WERI-Rb-1 (cell line): ENCODE data around the gene PDGFA.
"Not testable (repeated sequence)": the region's sequence is repeated elsewhere in the genome, so short reads cannot be mapped to it uniquely, and the experiment has no call there.

Source experiments
- DNase-seq: peaks from one replicate; pipeline ENCODE4 v3.0.0-alpha.2; 2020
- H3K27ac ChIP-seq: fragments of 250-450 bp; sonication (Bioruptor Pico); 2 replicates; pipeline ENCODE4 v1.5.1; 2020; ENCODE audit warnings: mild to moderate bottlenecking, moderate library complexity
- H3K27me3 ChIP-seq: fragments of 250-450 bp; sonication (Bioruptor Pico); 2 replicates; pipeline ENCODE4 v1.5.1; 2021; ENCODE audit warnings: mild to moderate bottlenecking, low read depth, moderate library complexity; ENCODE audit not compliant: insufficient read depth, severe bottlenecking
- H3K36me3 ChIP-seq: fragments of 250-450 bp; sonication (Bioruptor Pico); 2 replicates; pipeline ENCODE4 v1.5.1; 2020; ENCODE audit warnings: mild to moderate bottlenecking, moderate library complexity
- H3K4me3 ChIP-seq: 2 replicates; pipeline ENCODE4 v1.5.1; 2011; ENCODE audit warnings: low read depth, mild to moderate bottlenecking, control low read depth, low read length
- H3K9me3 ChIP-seq: fragments of 250-450 bp; sonication (Bioruptor Pico); 2 replicates; pipeline ENCODE4 v1.5.1; 2021; ENCODE audit warnings: mild to moderate bottlenecking, moderate library complexity; ENCODE audit not compliant: severe bottlenecking
- TF ChIP-seq, protein P1 (sequence below): IDR thresholded peaks from 2 replicates; pipeline ENCODE4 v1.5.1; 2011; ENCODE audit warnings: low read depth, mild to moderate bottlenecking, control low read depth, inconsistent platforms, low read length

PDGFA gene

DNA sequence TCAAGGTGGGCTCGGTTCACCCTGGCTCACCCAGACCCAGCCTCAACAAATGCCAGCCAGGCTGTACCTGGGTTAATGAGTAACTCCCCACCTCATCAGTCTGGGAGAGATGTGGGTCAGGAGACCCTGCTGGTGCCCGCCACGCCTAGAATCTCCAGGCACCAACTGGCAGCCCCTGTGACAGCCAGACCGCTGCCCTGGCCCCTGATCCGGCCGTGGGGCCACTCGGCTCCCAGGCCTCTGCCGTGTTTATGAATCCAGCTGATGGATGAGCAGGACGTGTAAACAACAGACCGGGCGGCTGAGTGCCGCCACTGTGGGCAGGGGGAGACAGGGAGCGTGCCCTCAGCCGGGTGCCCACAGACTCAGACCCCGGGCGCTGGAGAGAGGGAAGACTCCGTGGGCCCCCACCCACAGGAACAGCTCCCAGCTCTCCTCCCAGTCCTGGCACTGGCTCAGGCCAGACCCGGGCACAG is 34.0 kb upstream of the PDGFA start:
- Histone ChIP-seq H3K27me3 (no peaks in the 10 kb centered on the region), H3K27ac (no peak overlapping the region), H3K9me3 (no peaks in the 10 kb centered on the region), H3K4me3 (no peak overlapping the region), H3K36me3 (no peaks in the 10 kb centered on the region)
- DNase-seq = no peak
- TF ChIP-seq, protein P1, sequence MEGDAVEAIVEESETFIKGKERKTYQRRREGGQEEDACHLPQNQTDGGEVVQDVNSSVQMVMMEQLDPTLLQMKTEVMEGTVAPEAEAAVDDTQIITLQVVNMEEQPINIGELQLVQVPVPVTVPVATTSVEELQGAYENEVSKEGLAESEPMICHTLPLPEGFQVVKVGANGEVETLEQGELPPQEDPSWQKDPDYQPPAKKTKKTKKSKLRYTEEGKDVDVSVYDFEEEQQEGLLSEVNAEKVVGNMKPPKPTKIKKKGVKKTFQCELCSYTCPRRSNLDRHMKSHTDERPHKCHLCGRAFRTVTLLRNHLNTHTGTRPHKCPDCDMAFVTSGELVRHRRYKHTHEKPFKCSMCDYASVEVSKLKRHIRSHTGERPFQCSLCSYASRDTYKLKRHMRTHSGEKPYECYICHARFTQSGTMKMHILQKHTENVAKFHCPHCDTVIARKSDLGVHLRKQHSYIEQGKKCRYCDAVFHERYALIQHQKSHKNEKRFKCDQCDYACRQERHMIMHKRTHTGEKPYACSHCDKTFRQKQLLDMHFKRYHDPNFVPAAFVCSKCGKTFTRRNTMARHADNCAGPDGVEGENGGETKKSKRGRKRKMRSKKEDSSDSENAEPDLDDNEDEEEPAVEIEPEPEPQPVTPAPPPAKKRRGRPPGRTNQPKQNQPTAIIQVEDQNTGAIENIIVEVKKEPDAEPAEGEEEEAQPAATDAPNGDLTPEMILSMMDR = no peak

DNA sequence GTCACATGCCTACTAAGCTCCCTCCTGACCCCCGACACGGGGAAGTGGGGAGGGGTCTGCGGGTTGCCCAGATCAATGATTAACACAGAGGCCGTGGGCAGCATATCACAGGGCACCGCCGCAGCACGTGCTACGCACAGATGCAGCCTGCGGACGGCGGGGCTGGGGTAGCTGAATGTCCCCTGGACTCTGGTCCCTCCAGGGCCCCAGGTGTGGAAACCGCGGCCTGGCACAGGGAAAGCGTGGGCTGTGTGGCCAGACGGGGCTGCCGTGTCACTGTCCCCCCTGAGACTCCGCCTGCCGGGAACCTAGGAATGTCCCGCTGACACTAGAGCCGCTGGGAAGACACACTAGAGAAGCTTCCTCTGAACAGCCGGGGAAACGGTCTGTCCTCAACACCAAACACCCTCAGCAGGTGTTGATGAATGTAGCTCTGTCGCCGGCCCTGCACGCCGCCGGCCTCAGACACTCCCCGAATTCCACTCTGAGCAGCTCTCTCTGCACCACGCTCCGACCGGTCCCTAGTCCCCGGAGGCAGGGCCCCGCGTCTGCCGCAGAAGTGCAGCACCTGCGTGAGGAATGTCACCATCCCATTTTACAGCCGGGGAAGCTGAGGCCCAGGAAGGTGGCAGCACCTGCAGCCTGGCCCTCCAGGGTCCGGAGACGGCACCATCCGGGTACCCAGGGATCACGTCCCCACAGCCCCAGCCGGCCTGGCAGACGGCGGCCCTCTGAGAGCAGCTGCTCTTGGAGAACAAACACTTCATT is 33.4 kb upstream of the PDGFA start:
- H3K9me3 ChIP-seq = no peaks in the 10 kb centered on the region
- no peak overlapping the region for H3K4me3 ChIP-seq
- H3K36me3 ChIP-seq = no peaks in the 10 kb centered on the region
- TF ChIP-seq, protein P1 = no peak
- no peak for DNase-seq
- no peaks in the 10 kb centered on the region for H3K27me3 ChIP-seq
- H3K27ac ChIP-seq = no peak overlapping the region

DNA sequence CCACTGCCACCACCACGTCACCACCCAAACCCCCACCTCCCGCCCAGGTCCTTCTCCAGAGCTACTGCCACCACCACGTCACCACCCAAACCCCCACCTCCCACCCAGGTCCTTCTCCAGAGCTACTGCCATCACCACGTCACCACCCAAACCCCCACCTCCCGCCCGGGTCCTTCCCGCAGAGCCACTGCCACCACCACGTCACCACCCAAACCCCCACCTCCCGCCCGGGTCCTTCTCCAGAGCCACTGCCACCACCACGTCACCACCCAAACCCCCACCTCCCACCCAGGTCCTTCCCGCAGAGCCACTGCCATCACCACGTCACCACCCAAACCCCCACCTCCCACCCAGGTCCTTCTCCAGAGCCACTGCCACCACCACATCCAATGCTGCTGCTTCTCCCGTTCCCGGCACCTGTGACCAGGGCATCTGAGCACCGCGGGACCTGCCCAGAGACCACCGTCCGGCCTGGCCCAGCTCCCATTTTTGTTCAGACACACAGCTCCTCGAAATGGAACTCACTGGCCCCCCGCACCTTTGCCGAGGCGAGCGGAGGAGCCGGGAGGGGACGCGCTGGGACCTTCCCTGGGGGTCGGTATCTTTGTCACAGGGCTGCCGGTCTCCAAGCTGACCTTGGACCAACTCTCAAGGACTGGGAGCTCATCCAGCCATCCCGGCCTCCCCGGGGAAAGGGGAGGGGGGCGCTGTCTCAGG is 32.7 kb upstream of the PDGFA start:
- DNase-seq, H3K27ac ChIP-seq, H3K36me3 ChIP-seq, H3K9me3 ChIP-seq, H3K4me3 ChIP-seq, H3K27me3 ChIP-seq: not testable (repeated sequence)

DNA sequence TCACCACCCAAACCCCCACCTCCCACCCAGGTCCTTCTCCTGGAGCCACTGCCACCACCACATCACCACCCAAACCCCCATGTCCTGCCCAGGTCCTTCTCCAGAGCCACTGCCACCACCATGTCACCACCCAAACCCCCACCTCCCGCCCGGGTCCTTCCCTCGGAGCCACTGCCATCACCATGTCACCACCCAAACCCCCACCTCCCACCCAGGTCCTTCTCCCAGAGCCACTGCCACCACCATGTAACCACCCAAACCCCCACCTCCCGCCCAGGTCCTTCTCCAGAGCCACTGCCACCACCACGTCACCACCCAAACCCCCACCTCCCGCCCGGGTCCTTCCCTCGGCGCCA is 31.9 kb upstream of the PDGFA start:
- not testable (repeated sequence) for H3K4me3 ChIP-seq, DNase-seq, H3K9me3 ChIP-seq, H3K27me3 ChIP-seq, H3K27ac ChIP-seq, H3K36me3 ChIP-seq

DNA sequence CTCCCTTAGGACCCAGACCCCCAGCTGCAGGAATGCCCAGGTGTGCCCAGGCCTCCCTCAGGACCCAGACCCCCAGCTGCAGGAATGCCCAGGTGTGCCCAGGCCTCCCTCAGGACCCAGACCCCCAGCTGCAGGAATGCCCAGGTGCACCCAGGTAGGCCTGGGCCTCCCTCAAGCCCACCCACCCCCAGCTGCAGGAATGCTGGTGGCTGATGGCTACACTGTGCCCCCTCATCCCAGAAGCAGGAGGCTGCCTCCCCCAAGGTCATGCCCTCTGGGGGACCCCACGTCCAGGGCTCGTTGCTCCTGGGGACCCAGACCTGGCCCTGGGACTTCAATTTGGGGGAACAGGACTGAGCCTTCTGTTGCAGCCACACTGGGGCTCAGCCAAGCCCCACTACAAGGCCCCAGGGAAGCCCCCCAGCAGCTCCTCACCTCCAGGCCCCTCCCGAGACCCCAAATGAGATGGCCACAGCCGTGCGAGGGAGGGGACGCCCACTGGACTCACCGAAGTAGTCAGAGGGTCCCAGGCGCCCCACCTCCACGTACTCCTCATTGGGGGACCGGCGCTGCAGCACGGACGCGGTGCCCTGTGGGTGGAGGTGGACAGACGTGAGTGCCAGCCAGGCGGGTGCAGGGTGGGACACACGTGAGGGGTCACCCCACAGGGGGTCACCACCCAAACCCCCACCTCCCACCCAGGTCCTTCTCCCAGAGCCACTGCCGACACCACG is 31.4 kb upstream of the PDGFA start:
- H3K27ac ChIP-seq = no peak overlapping the region
- no peaks in the 10 kb centered on the region for H3K27me3 ChIP-seq
- H3K36me3 ChIP-seq = no peaks in the 10 kb centered on the region
- TF ChIP-seq, protein P1 = no peak
- no peak overlapping the region for H3K4me3 ChIP-seq
- no peaks in the 10 kb centered on the region for H3K9me3 ChIP-seq
- no peak for DNase-seq

DNA sequence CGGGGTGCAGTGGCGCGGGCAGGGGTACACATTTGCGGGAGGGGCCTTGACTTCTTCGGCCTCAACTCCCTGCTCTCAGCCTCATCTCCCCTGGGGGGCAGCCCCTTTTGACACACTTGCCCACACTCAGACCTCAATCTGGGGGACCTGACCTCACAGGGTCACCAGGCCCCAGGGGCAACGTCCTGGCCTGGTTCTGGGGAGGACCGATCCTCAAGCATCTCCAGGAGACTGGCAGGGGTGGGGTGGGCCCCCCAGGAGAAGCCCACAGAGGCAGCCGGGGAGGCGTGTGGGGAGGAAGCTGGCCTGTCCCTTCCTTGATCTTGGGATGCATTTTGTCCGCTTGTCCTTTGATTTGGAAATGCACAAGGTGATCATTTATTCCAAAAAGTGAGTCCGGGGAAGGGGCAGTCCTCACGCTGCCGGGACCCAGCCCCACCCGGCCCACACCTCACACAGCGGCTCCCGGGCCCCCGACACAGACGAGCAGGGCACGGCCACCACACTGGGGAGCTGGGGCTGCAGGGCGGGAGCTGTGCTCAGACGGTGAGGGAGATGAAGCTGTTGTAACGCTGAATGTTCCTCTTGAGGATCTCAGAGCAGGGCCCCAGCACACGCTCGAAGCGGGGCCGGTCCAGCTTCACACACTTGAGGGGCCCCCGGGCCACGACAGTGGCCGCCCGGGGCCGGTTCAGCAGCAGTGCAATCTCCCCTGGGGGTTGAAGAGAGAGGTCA is 30.4 kb upstream of the PDGFA start:
- no peak overlapping the region for H3K4me3 ChIP-seq
- TF ChIP-seq, protein P1 = no peak
- H3K27ac ChIP-seq = no peak overlapping the region
- DNase-seq = no peak
- H3K27me3 ChIP-seq = no peaks in the 10 kb centered on the region
- no peaks in the 10 kb centered on the region for H3K9me3 ChIP-seq
- no peaks in the 10 kb centered on the region for H3K36me3 ChIP-seq
